ENCODE data around the gene PLB1. TPM values are rescaled to one million over a fixed set of nuclear protein-coding genes. Genes with fewer than 3 reads are reported as not detected.

Gene PLB1
- total RNA-seq, 2 experiments from 2014 or later = 1.3 to 1.6 TPM

- no peaks in the 10 kb centered on the region for H3K36me3 Mint-ChIP-seq (ENCODE audit: low read depth)
Observed at GRCh38 chr2:28481905-28482304, 14.0 kb upstream of the PLB1 start.

GRCh38 chr2:28484835-28485234 is 11.0 kb upstream of the PLB1 start:
- DNase-seq (no peak), ATAC-seq (ENCODE audit: poor library complexity) (no peak)
- Mint-ChIP-seq H3K36me3 (ENCODE audit: low read depth) (no peaks in the 10 kb centered on the region), H3K27me3 (no peaks in the 10 kb centered on the region), H3K27ac (no peak overlapping the region), H3K9me3 (no peaks in the 10 kb centered on the region), H3K4me3 (no peak overlapping the region), H3K4me1 (ENCODE audit: low read depth) (no peaks in the 10 kb centered on the region)
- H3K27me3 ChIP-seq (ENCODE audit: control insufficient read depth in 1 of 2, insufficient read depth in 2 of 2, low read length in 2 of 2) = no peaks in the 10 kb centered on the region
- CTCF ChIA-PET = no interaction called here
- TF ChIP-seq CTCF (IDR thresholded peaks at IDR 0.05) = no peak
- POLR2A ChIA-PET = no interaction called here
- H3K9me3 ChIP-seq (ENCODE audit: control insufficient read depth in 1 of 2, insufficient read depth in 1 of 2, low read length in 2 of 2) = no peaks in the 10 kb centered on the region
- intact Hi-C loops (cut with DNase I, micrococcal nuclease) = no loop called here
- H3K36me3 ChIP-seq (ENCODE audit: insufficient read depth, low read length) = no peaks in the 10 kb centered on the region
- no peak overlapping the region for H3K27ac ChIP-seq (ENCODE audit: low read depth in 1 of 2, low read length in 2 of 2)
- H3K4me3 ChIP-seq (ENCODE audit: low read length) = no peak overlapping the region
- no peaks in the 10 kb centered on the region for H3K4me1 ChIP-seq (ENCODE audit: insufficient read depth, low read length)

More at GRCh38 chr2:28481905-28482304, 14.0 kb upstream of the PLB1 start:
- ATAC-seq (ENCODE audit: poor library complexity) (no peak), DNase-seq (no peak)
- Histone ChIP-seq H3K4me1 (ENCODE audit: insufficient read depth, low read length) (no peaks in the 10 kb centered on the region), H3K4me3 (ENCODE audit: low read length) (no peak overlapping the region), H3K36me3 (ENCODE audit: insufficient read depth, low read length) (no peaks in the 10 kb centered on the region), H3K9me3 (ENCODE audit: control insufficient read depth in 1 of 2, insufficient read depth in 1 of 2, low read length in 2 of 2) (no peaks in the 10 kb centered on the region), H3K27me3 (ENCODE audit: control insufficient read depth in 1 of 2, insufficient read depth in 2 of 2, low read length in 2 of 2) (no peaks in the 10 kb centered on the region), H3K27ac (ENCODE audit: low read depth in 1 of 2, low read length in 2 of 2) (no peak overlapping the region)
- POLR2A ChIA-PET = interaction anchor here (0.6 kb wide), 1 partner anchor 10 kb away, joined by 3 read pairs; no protein-coding TSS in a partner anchor
- H3K4me3 Mint-ChIP-seq = no peak overlapping the region
- H3K27me3 Mint-ChIP-seq = no peaks in the 10 kb centered on the region
- intact Hi-C loops (cut with DNase I, micrococcal nuclease) = no loop called here
- no peaks in the 10 kb centered on the region for H3K4me1 Mint-ChIP-seq (ENCODE audit: low read depth)
- CTCF ChIA-PET = no interaction called here
- no peak for TF ChIP-seq CTCF (IDR thresholded peaks at IDR 0.05)
- no peak overlapping the region for H3K27ac Mint-ChIP-seq
- no peaks in the 10 kb centered on the region for H3K9me3 Mint-ChIP-seq

GRCh38 chr2:28486526-28486925 is 9.3 kb upstream of the PLB1 start:
- H3K36me3 ChIP-seq (ENCODE audit: insufficient read depth, low read length) = no peaks in the 10 kb centered on the region
- H3K27me3 ChIP-seq (ENCODE audit: control insufficient read depth in 1 of 2, insufficient read depth in 2 of 2, low read length in 2 of 2) = no peaks in the 10 kb centered on the region
- Mint-ChIP-seq H3K36me3 (ENCODE audit: low read depth) (no peaks in the 10 kb centered on the region), H3K27me3 (no peaks in the 10 kb centered on the region), H3K4me3 (no peak overlapping the region), H3K9me3 (no peaks in the 10 kb centered on the region), H3K4me1 (ENCODE audit: low read depth) (no peaks in the 10 kb centered on the region), H3K27ac (no peak overlapping the region)
- no peak for TF ChIP-seq CTCF (IDR thresholded peaks at IDR 0.05)
- intact Hi-C loops (cut with DNase I, micrococcal nuclease) = no loop called here
- H3K27ac ChIP-seq (ENCODE audit: low read depth in 1 of 2, low read length in 2 of 2) = no peak overlapping the region
- no peak overlapping the region for H3K4me3 ChIP-seq (ENCODE audit: low read length)
- DNase-seq (no peak), ATAC-seq (ENCODE audit: poor library complexity) (no peak)
- ChIA-PET CTCF (no interaction called here), POLR2A (no interaction called here)
- no peaks in the 10 kb centered on the region for H3K4me1 ChIP-seq (ENCODE audit: insufficient read depth, low read length)
- no peaks in the 10 kb centered on the region for H3K9me3 ChIP-seq (ENCODE audit: control insufficient read depth in 1 of 2, insufficient read depth in 1 of 2, low read length in 2 of 2)

All from CD4-positive, alpha-beta T cell (primary cell).